WTC11 (cell line): ENCODE results near the gene STX12. TPM values are rescaled to one million over a fixed set of nuclear protein-coding genes. Genes with fewer than 3 reads are reported as not detected.

Experiments
- ATAC-seq: fragments of 200-7000 bp; cut with Tn5 transposase; 2 replicates; pipeline ENCODE4 v1.10.0; 2021; ENCODE audit warnings: mild to moderate bottlenecking, moderate library complexity
- CTCF ChIA-PET: fragments of 300-600 bp; sonication (Branson Sonifier 250); formaldehyde crosslinking; loops from one replicate; lab custom pipeline; 2021; ENCODE audit warnings: antibody characterized with exemption; lab: Charles Lee
- POLR2A ChIA-PET: fragments of 350-600 bp; sonication (Branson Sonifier 250); formaldehyde crosslinking; loops from one replicate; lab custom pipeline; 2021; ENCODE audit warnings: antibody characterized with exemption; lab: Charles Lee
- DNase-seq: peaks from one replicate; pipeline ENCODE4 v3.0.0; 2021; ENCODE audit warnings: low spot score
- H3K27ac Mint-ChIP-seq: 2 replicates; pipeline ENCODE4 v1.8.0; 2021; ENCODE audit warnings: mixed read lengths
- H3K27me3 Mint-ChIP-seq: 2 replicates; pipeline ENCODE4 v1.8.0; 2021; ENCODE audit warnings: low read depth, mild to moderate bottlenecking, moderate library complexity, mixed read lengths
- H3K36me3 Mint-ChIP-seq: 2 replicates; pipeline ENCODE4 v1.8.0; 2021; ENCODE audit warnings: mixed read lengths
- H3K4me1 Mint-ChIP-seq: 2 replicates; pipeline ENCODE4 v1.8.0; 2022; ENCODE audit warnings: mixed read lengths
- H3K4me3 Mint-ChIP-seq: 2 replicates; pipeline ENCODE4 v1.8.0; 2021; ENCODE audit warnings: mild to moderate bottlenecking, moderate library complexity, mixed read lengths
- H3K9me3 Mint-ChIP-seq: 2 replicates; pipeline ENCODE4 v1.8.0; 2021; ENCODE audit warnings: mixed read lengths
- AR ChIP-seq: fragments of 250-450 bp; sonication (Bioruptor Pico); IDR thresholded peaks from 2 replicates; pipeline ENCODE4 v1.9.0; 2021; ENCODE audit warnings: mild to moderate bottlenecking
- CREB1 ChIP-seq: sonication (generic); formaldehyde crosslinking; IDR thresholded peaks from 2 replicates; pipeline ENCODE4 v1.8.0; 2023; ENCODE audit warnings: mild to moderate bottlenecking, missing genetic modification reagents
- CREM ChIP-seq: sonication (generic); formaldehyde crosslinking; IDR thresholded peaks from 2 replicates; pipeline ENCODE4 v1.8.1; 2022; ENCODE audit warnings: mild to moderate bottlenecking, missing genetic modification reagents, moderate library complexity
- ELF4 ChIP-seq: sonication (generic); formaldehyde crosslinking; IDR thresholded peaks from 2 replicates; pipeline ENCODE4 v1.8.1; 2022; ENCODE audit warnings: low read depth, mild to moderate bottlenecking, moderate library complexity, missing genetic modification reagents
- ESRRA ChIP-seq: sonication (generic); formaldehyde crosslinking; IDR thresholded peaks from 2 replicates; pipeline ENCODE4 v1.8.1; 2022; ENCODE audit warnings: mild to moderate bottlenecking, missing genetic modification reagents, borderline replicate concordance
- FOXJ3 ChIP-seq: sonication (generic); formaldehyde crosslinking; IDR thresholded peaks from 2 replicates; pipeline ENCODE4 v1.9.0; 2021; ENCODE audit warnings: missing genetic modification reagents, mild to moderate bottlenecking, borderline replicate concordance
- FOXK1 ChIP-seq: sonication (generic); formaldehyde crosslinking; IDR thresholded peaks from 2 replicates; pipeline ENCODE4 v1.8.0; 2022; ENCODE audit warnings: mild to moderate bottlenecking, moderate library complexity, missing genetic modification reagents
- FOXP1 ChIP-seq: sonication (generic); formaldehyde crosslinking; IDR thresholded peaks from 2 replicates; pipeline ENCODE4 v1.8.0; 2022; ENCODE audit warnings: missing genetic modification reagents, mild to moderate bottlenecking, moderate library complexity, borderline replicate concordance
- GABPB1 ChIP-seq: sonication (generic); formaldehyde crosslinking; IDR thresholded peaks from 2 replicates; pipeline ENCODE4 v1.8.1; 2023; ENCODE audit warnings: mild to moderate bottlenecking, missing genetic modification reagents
- GRHL2 ChIP-seq: fragments of 250-450 bp; sonication (Bioruptor Pico); IDR thresholded peaks from 2 replicates; pipeline ENCODE4 v1.8.0; 2022; ENCODE audit warnings: mild to moderate bottlenecking, moderate library complexity; ENCODE audit not compliant: insufficient replicate concordance, severe bottlenecking
- GTF2I ChIP-seq: fragments of 250-450 bp; sonication (Bioruptor Pico); conservative IDR thresholded peaks from 2 replicates; pipeline ENCODE4 v1.4.0; 2021; ENCODE audit warnings: mild to moderate bottlenecking
- IRF2 ChIP-seq: sonication (generic); formaldehyde crosslinking; IDR thresholded peaks from 2 replicates; pipeline ENCODE4 v1.8.0; 2022; ENCODE audit warnings: low read depth, missing genetic modification reagents, borderline replicate concordance
- KAT7 ChIP-seq: sonication (generic); formaldehyde crosslinking; IDR thresholded peaks from 2 replicates; pipeline ENCODE4 v1.8.1; 2023; ENCODE audit warnings: missing genetic modification reagents, mild to moderate bottlenecking, borderline replicate concordance
- MLX ChIP-seq: sonication (generic); formaldehyde crosslinking; IDR thresholded peaks from 2 replicates; pipeline ENCODE4 v1.8.1; 2023; ENCODE audit warnings: mild to moderate bottlenecking, missing genetic modification reagents, moderate library complexity
- PRDM15 ChIP-seq: sonication (generic); formaldehyde crosslinking; IDR thresholded peaks from 2 replicates; pipeline ENCODE4 v1.8.0; 2022; ENCODE audit warnings: missing genetic modification reagents
- SMAD3 ChIP-seq: sonication (generic); formaldehyde crosslinking; IDR thresholded peaks from 2 replicates; pipeline ENCODE4 v1.8.0; 2022; ENCODE audit warnings: missing genetic modification reagents, mild to moderate bottlenecking, borderline replicate concordance
- SP1 ChIP-seq: sonication (generic); formaldehyde crosslinking; conservative IDR thresholded peaks from 2 replicates; pipeline ENCODE4 v1.8.1; 2022; ENCODE audit warnings: missing genetic modification reagents
- TEAD4 ChIP-seq: sonication (generic); formaldehyde crosslinking; IDR thresholded peaks from 2 replicates; pipeline ENCODE4 v1.8.0; 2022; ENCODE audit warnings: mild to moderate bottlenecking, missing genetic modification reagents
- ZBTB21 ChIP-seq: sonication (generic); formaldehyde crosslinking; IDR thresholded peaks from 2 replicates; pipeline ENCODE4 v1.8.1; 2023; ENCODE audit warnings: mild to moderate bottlenecking, missing genetic modification reagents, borderline replicate concordance
- ZNF423 ChIP-seq: fragments of 250-450 bp; sonication (Bioruptor Pico); IDR thresholded peaks from 2 replicates; pipeline ENCODE4 v2.1.2; 2022; ENCODE audit warnings: mild to moderate bottlenecking, moderate library complexity
- total RNA-seq: library from RNA; stranded (reverse); gene quantifications from 3 replicates; pipeline ENCODE4 v1.2.3, GENCODE V29; 2021
- TF ChIP-seq, protein P1 (sequence below): sonication (generic); formaldehyde crosslinking; conservative IDR thresholded peaks from 2 replicates; pipeline ENCODE4 v1.8.1; 2022; ENCODE audit warnings: mild to moderate bottlenecking, missing genetic modification reagents

The STX12 gene
- total RNA-seq, 1 experiment from 2014 or later = 10.3 TPM

DNA sequence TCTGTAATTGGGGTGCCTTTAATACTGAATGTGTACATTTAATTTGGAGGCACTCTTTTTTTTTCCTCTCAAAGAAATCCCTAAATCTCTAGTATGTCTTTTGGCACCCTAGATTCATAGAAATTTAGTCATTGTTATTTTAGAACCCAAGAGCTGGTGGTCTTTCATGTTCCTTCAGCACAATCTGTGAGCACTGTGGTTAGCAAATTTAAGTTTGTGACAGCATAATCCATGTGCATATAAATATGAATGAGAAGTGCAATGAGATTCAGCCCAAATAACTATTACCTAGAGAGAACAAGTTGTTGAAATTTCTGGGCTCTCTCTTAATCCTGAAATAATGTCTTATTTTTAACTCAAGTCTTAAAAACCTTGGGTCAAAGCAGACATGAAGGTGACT, 62.0 kb downstream of the STX12 start:
- DNase-seq (no peak), ATAC-seq (no peak)
- H3K4me3 Mint-ChIP-seq = no peak overlapping the region
- no peaks in the 10 kb centered on the region for H3K9me3 Mint-ChIP-seq
- ChIA-PET CTCF (interaction anchor here (1.2 to 1.4 kb wide), 2 partner anchors 166 to 285 kb away, joined by 3 read pairs; no protein-coding TSS in a partner anchor), POLR2A (interaction anchor here (0.6 kb wide), 1 partner anchor 76 kb away, joined by 3 read pairs; no protein-coding TSS in a partner anchor)
- peaks cover 15% of the 10 kb centered on the region for H3K4me1 Mint-ChIP-seq
- TF ChIP-seq GTF2I (CRISPR knock-in tag) (no peak), ZNF423 (CRISPR knock-in tag) (no peak)
- no peaks in the 10 kb centered on the region for H3K27me3 Mint-ChIP-seq
- H3K27ac Mint-ChIP-seq = no peak overlapping the region
- peaks cover 36% of the 10 kb centered on the region for H3K36me3 Mint-ChIP-seq

DNA sequence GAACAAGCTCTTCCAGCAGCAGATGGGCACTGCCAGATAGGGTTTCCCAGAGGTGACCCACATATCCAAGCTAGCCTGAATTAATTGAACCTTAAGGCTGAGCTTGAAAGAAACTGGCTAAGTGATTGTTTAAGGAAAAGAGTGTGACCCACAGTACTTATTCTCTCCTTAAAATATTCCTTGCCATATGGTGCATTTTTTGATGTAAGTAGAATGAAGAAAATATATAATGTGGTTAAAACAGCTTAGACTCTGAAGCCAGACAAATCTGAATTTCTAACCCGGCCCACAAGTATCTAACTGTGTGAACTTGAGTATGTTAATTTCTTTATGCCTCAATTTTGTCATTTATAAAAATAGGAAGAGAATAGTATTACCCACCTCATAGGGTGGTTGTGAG, 62.5 kb downstream of the STX12 start:
- POLR2A ChIA-PET = interaction anchor here (0.6 kb wide), 1 partner anchor 77 kb away, joined by 3 read pairs; no protein-coding TSS in a partner anchor
- Mint-ChIP-seq H3K27me3 (no peaks in the 10 kb centered on the region), H3K4me1 (peaks cover 15% of the 10 kb centered on the region), H3K36me3 (peaks cover 41% of the 10 kb centered on the region), H3K4me3 (no peak overlapping the region), H3K27ac (no peak overlapping the region), H3K9me3 (no peaks in the 10 kb centered on the region)
- TF ChIP-seq GRHL2 (CRISPR knock-in tag) (no peak), FOXP1 (no peak)
- CTCF ChIA-PET = interaction anchor here (1.4 kb wide), 1 partner anchor 285 kb away, joined by 3 read pairs; no protein-coding TSS in a partner anchor
- ATAC-seq = no peak
- no peak for DNase-seq

- no peak for ATAC-seq
- POLR2A ChIA-PET = no interaction called here
- no peak overlapping the region for H3K4me3 Mint-ChIP-seq
These were observed 76.9 kb downstream of the STX12 start for GRCh38 chr1:27849951-27850350.

More at GRCh38 chr1:27849951-27850350, 76.9 kb downstream of the STX12 start:
- Mint-ChIP-seq H3K27me3 (no peaks in the 10 kb centered on the region), H3K27ac (no peak overlapping the region), H3K36me3 (peaks cover 64% of the 10 kb centered on the region), H3K4me1 (no peaks in the 10 kb centered on the region), H3K9me3 (peaks cover 8% of the 10 kb centered on the region)
- no peak for DNase-seq
- CTCF ChIA-PET = no interaction called here
- TF ChIP-seq CREB1 (CRISPR knock-in tag) = no peak
- TF ChIP-seq GABPB1 (CRISPR knock-in tag) = no peak
- TF ChIP-seq ELF4 (CRISPR knock-in tag) = no peak
- TF ChIP-seq ZBTB21 (CRISPR knock-in tag) = no peak
- TF ChIP-seq, protein P1, sequence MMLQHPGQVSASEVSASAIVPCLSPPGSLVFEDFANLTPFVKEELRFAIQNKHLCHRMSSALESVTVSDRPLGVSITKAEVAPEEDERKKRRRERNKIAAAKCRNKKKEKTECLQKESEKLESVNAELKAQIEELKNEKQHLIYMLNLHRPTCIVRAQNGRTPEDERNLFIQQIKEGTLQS = no peak
- no peak for TF ChIP-seq KAT7 (CRISPR knock-in tag)
- TF ChIP-seq TEAD4 = no peak
- TF ChIP-seq SP1 (CRISPR knock-in tag) = no peak
- TF ChIP-seq MLX (CRISPR knock-in tag) = no peak
- no peak for TF ChIP-seq FOXJ3 (CRISPR knock-in tag)
- TF ChIP-seq GRHL2 (CRISPR knock-in tag) = no peak
- no peak for TF ChIP-seq CREM (CRISPR knock-in tag)
- TF ChIP-seq FOXP1 = no peak
- no peak for TF ChIP-seq IRF2 (CRISPR knock-in tag)
- TF ChIP-seq SMAD3 = no peak
- TF ChIP-seq FOXK1 (CRISPR knock-in tag) = no peak
- no peak for TF ChIP-seq PRDM15
- TF ChIP-seq AR (CRISPR knock-in tag) = no peak
- no peak for TF ChIP-seq ESRRA (CRISPR knock-in tag)
